CD8-positive, alpha-beta memory T cell (primary cell): ENCODE data around the gene TMPRSS9. TPM values are rescaled to one million over a fixed set of nuclear protein-coding genes. Genes with fewer than 3 reads are reported as not detected.

Experiments
- CTCF ChIA-PET: fragments of 350-600 bp; sonication (Branson Sonifier 250); formaldehyde crosslinking; loops from one replicate; lab custom pipeline; 2021; ENCODE audit warnings: antibody characterized with exemption; lab: Charles Lee
- POLR2A ChIA-PET: fragments of 350-600 bp; sonication (Branson Sonifier 250); formaldehyde crosslinking; loops from one replicate; lab custom pipeline; 2021; ENCODE audit warnings: antibody characterized with exemption; lab: Charles Lee
- DNase-seq, 5 donors: peaks; one replicate each; pipeline versions ENCODE4 v3.0.0 to v3.0.0-alpha.2; 2020 to 2022; ENCODE audit warnings: mixed read lengths in 1 of 5
- H3K27ac ChIP-seq: one replicate; pipeline ENCODE4 v1.7.0; 2013; ENCODE audit warnings: low read depth, mild to moderate bottlenecking, low read length, moderate library complexity
- H3K27me3 ChIP-seq: 2 replicates; pipeline ENCODE4 v1.7.0; 2013; ENCODE audit warnings: low read length, mild to moderate bottlenecking; ENCODE audit not compliant: insufficient read depth, poor library complexity, severe bottlenecking
- H3K36me3 ChIP-seq: 2 replicates; pipeline ENCODE4 v1.7.0; 2013; ENCODE audit warnings: mild to moderate bottlenecking, low read length, moderate library complexity; ENCODE audit not compliant: insufficient read depth
- H3K4me1 ChIP-seq: 2 replicates; pipeline ENCODE4 v1.7.0; 2013; ENCODE audit warnings: mild to moderate bottlenecking, low read length, moderate library complexity; ENCODE audit not compliant: insufficient read depth
- H3K4me3 ChIP-seq: 2 replicates; pipeline ENCODE4 v1.7.0; 2013; ENCODE audit warnings: mild to moderate bottlenecking, low read length
- H3K9me3 ChIP-seq: 2 replicates; pipeline ENCODE4 v1.7.0; 2013; ENCODE audit warnings: mild to moderate bottlenecking, low read length
- H3K27ac Mint-ChIP-seq, 8 donors: one replicate each; pipeline ENCODE4 v1.8.0; 2020 to 2021; ENCODE audit warnings: mixed read lengths in 8 of 8, mild to moderate bottlenecking in 6 of 8, inconsistent platforms in 3 of 8, moderate library complexity in 3 of 8
- H3K27me3 Mint-ChIP-seq, 2 donors: one replicate each; pipeline ENCODE4 v1.8.0; 2020 to 2021; ENCODE audit warnings: mixed read lengths in 2 of 2, mild to moderate bottlenecking in 1 of 2, moderate library complexity in 1 of 2
- H3K36me3 Mint-ChIP-seq, 3 donors: one replicate each; pipeline ENCODE4 v1.8.0; 2020 to 2021; ENCODE audit warnings: mixed read lengths in 3 of 3, inconsistent platforms in 1 of 3, mild to moderate bottlenecking in 1 of 3
- H3K4me1 Mint-ChIP-seq, 3 donors: one replicate each; pipeline ENCODE4 v1.8.0; 2020 to 2021; ENCODE audit warnings: mixed read lengths in 3 of 3, inconsistent platforms in 1 of 3, mild to moderate bottlenecking in 1 of 3
- H3K4me3 Mint-ChIP-seq, 7 donors: one replicate each; pipeline ENCODE4 v1.8.0; 2020 to 2021; ENCODE audit warnings: mixed read lengths in 7 of 7, mild to moderate bottlenecking in 6 of 7, moderate library complexity in 4 of 7, inconsistent platforms in 2 of 7
- H3K9me3 Mint-ChIP-seq, 5 donors: one replicate each; pipeline ENCODE4 v1.8.0; 2020 to 2022; ENCODE audit warnings: mixed read lengths in 5 of 5, mild to moderate bottlenecking in 3 of 5, moderate library complexity in 2 of 5, inconsistent platforms in 1 of 5
- polyA plus RNA-seq: library from polyadenylated mRNA; unstranded; fragments of 300-500 nt; fragmentation: Illumina TruSeq; gene quantifications from one replicate; pipeline ENCODE4 v1.2.3, GENCODE V29; 2021
- total RNA-seq, 2 experiments: library from RNA; stranded (reverse); gene quantifications; one replicate each; pipeline ENCODE4 v1.2.3, GENCODE V29; 2021

TMPRSS9 gene
- total and polyA plus RNA-seq, 3 experiments from 2014 or later, result not detected

- no peak overlapping the region for H3K4me3 ChIP-seq
- ChIA-PET CTCF (no interaction called here), POLR2A (interaction anchor here (0.7 kb wide), 1 partner anchor 41 kb away, joined by 5 read pairs; no protein-coding TSS in a partner anchor)
- Mint-ChIP-seq H3K4me1 (peaks cover 37 to 63% (median 39%) of the 10 kb centered on the region in 3 donors), H3K9me3 (no peaks in the 10 kb centered on the region), H3K4me3 (peak overlapping the region; percentile 20 to 85 (median 68)), H3K27me3 (peaks cover 0 to 2% of the 10 kb centered on the region in 2 donors), H3K36me3 (peaks cover 3 to 30% (median 4%) of the 10 kb centered on the region in 3 donors), H3K27ac (peak overlapping the region in 3 of 8 donors; percentile 29 to 93 (median 83))
- no peaks in the 10 kb centered on the region for H3K9me3 ChIP-seq
- peaks cover 48% of the 10 kb centered on the region for H3K4me1 ChIP-seq
- H3K27me3 ChIP-seq, result no peaks in the 10 kb centered on the region
- peak in 1 of 5 donors; percentile 42 for DNase-seq
- H3K27ac ChIP-seq, result no peak overlapping the region
- H3K36me3 ChIP-seq, result no peaks in the 10 kb centered on the region
Measured at GRCh38 chr19:2330255-2330631, 29.8 kb upstream of the TMPRSS9 start.

DNA sequence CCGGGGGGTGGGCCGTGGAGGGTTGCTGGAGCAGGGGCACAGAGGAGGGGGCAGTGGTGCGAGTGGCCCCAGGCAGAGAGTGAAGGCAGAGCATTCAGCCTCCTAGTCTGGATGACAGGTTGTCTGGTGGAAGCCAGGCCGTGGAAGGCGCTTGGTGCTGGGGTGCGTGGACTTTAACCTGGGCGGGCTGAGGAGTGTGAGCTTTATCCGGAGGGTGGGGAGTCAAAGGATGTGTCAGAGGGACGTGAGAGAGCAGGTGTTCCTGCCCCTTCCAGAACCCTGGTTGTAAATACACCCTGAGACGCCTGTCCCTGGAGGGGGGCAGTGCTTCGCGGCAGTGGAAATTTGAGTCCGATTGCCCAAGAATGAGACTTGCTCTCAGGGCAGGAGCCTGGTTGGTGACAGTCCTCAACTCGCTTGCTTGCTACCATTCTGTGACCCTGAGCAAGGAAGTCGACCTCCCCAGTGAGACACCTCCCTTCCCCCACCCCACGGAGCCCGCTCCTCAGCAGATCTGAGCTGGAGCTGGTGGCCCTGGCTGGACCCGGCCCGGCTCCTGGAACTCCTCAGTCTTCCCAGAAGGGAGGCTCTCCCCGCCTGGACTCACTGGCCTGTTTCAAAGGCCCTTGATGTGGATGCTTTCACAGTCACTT, 29.3 kb upstream of the TMPRSS9 start:
- Histone ChIP-seq H3K9me3 (no peaks in the 10 kb centered on the region), H3K27ac (peak overlapping the region; percentile 27), H3K27me3 (no peaks in the 10 kb centered on the region), H3K4me1 (peaks cover 48% of the 10 kb centered on the region), H3K4me3 (no peak overlapping the region), H3K36me3 (no peaks in the 10 kb centered on the region)
- Mint-ChIP-seq H3K9me3 (no peaks in the 10 kb centered on the region), H3K27me3 (peaks cover 0 to 2% of the 10 kb centered on the region in 2 donors), H3K4me1 (peaks cover 36 to 59% (median 36%) of the 10 kb centered on the region in 3 donors), H3K4me3 (peak overlapping the region in 6 of 7 donors; percentile 20 to 85 (median 72)), H3K36me3 (peaks cover 3 to 27% (median 4%) of the 10 kb centered on the region in 3 donors), H3K27ac (peak overlapping the region in 3 of 8 donors; percentile 42 to 93 (median 52))
- DNase-seq, result no peak
- CTCF ChIA-PET, result no interaction called here
- POLR2A ChIA-PET, result interaction anchor here (0.7 kb wide), 1 partner anchor 41 kb away, joined by 5 read pairs; no protein-coding TSS in a partner anchor

DNA sequence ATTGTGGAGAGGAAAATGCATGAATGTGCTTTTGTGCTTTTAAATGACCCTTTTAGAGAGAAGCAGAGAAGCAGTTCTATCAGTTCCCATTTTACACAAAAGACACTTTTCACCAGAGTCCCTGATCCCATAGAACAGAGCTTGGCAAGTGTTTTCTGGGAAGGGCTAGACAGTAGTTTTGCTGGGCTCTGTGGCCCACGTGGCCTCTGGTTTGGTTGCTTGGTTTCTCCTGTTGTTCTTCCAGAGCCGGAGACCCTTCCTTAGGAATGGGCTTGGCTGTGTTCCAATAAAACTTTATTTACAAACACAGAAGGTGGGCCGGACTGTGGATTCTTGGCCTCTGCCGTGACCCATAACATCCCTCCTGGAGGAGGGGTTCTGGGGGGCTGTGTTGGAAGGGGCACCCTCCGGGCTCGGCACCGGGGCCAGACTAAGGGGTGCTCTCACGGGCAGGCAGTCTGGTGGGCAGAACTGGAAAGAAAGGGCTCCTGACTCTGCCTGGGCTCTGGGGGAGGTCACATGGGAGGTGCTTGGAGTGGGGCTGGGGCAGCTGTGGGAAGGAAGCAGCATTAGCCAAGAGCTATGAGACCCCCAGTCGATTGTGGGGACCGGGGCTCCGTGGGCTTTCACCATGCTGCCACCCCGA, 28.3 kb upstream of the TMPRSS9 start:
- ChIA-PET CTCF (no interaction called here), POLR2A (no interaction called here)
- H3K4me1 Mint-ChIP-seq, result peaks cover 34 to 58% (median 35%) of the 10 kb centered on the region in 3 donors
- peaks cover 0 to 25% (median 3%) of the 10 kb centered on the region in 3 donors for H3K36me3 Mint-ChIP-seq
- Histone ChIP-seq H3K36me3 (no peaks in the 10 kb centered on the region), H3K27ac (no peak overlapping the region), H3K27me3 (no peaks in the 10 kb centered on the region), H3K9me3 (no peaks in the 10 kb centered on the region), H3K4me1 (peaks cover 46% of the 10 kb centered on the region), H3K4me3 (no peak overlapping the region)
- peak overlapping the region in 1 of 8 donors; percentile 85 for H3K27ac Mint-ChIP-seq
- H3K9me3 Mint-ChIP-seq, result no peaks in the 10 kb centered on the region
- H3K4me3 Mint-ChIP-seq, result peak overlapping the region in 1 of 7 donors; percentile 76
- peaks cover 0 to 2% of the 10 kb centered on the region in 2 donors for H3K27me3 Mint-ChIP-seq
- no peak for DNase-seq

GRCh38 chr19:2332341-2333026, 27.6 kb upstream of the TMPRSS9 start:
- Mint-ChIP-seq H3K9me3 (no peaks in the 10 kb centered on the region), H3K4me1 (peaks cover 26 to 50% (median 28%) of the 10 kb centered on the region in 3 donors), H3K27me3 (peaks cover 0 to 2% of the 10 kb centered on the region in 2 donors), H3K4me3 (peak overlapping the region in 3 of 7 donors; percentile 5 to 75 (median 44)), H3K27ac (peak overlapping the region in 5 of 8 donors; percentile 37 to 85 (median 77)), H3K36me3 (peaks cover 0 to 21% (median 3%) of the 10 kb centered on the region in 3 donors)
- CTCF ChIA-PET, result no interaction called here
- no peaks in the 10 kb centered on the region for H3K9me3 ChIP-seq
- H3K4me3 ChIP-seq, result no peak overlapping the region
- H3K27ac ChIP-seq, result no peak overlapping the region
- peak in 3 of 5 donors; percentile 38 to 88 (median 44) for DNase-seq
- no peaks in the 10 kb centered on the region for H3K27me3 ChIP-seq
- POLR2A ChIA-PET, result no interaction called here
- H3K36me3 ChIP-seq, result no peaks in the 10 kb centered on the region
- H3K4me1 ChIP-seq, result peaks cover 39% of the 10 kb centered on the region

GRCh38 chr19:2333027-2333806, 26.8 kb upstream of the TMPRSS9 start:
- ChIA-PET CTCF (no interaction called here), POLR2A (no interaction called here)
- Mint-ChIP-seq H3K27me3 (peaks cover 0 to 2% of the 10 kb centered on the region in 2 donors), H3K27ac (peak overlapping the region in 1 of 8 donors; percentile 89), H3K9me3 (no peaks in the 10 kb centered on the region), H3K4me3 (no peak overlapping the region), H3K4me1 (peaks cover 21 to 45% (median 23%) of the 10 kb centered on the region in 3 donors), H3K36me3 (peaks cover 0 to 17% (median 2%) of the 10 kb centered on the region in 3 donors)
- Histone ChIP-seq H3K4me1 (peaks cover 33% of the 10 kb centered on the region), H3K27ac (no peak overlapping the region), H3K27me3 (no peaks in the 10 kb centered on the region), H3K9me3 (no peaks in the 10 kb centered on the region), H3K36me3 (no peaks in the 10 kb centered on the region), H3K4me3 (no peak overlapping the region)
- peak in 1 of 5 donors; percentile 45 for DNase-seq

GRCh38 chr19:2333807-2334211, 26.3 kb upstream of the TMPRSS9 start:
- H3K36me3 Mint-ChIP-seq, result peaks cover 0 to 17% (median 0%) of the 10 kb centered on the region in 3 donors
- Histone ChIP-seq H3K27ac (no peak overlapping the region), H3K9me3 (no peaks in the 10 kb centered on the region), H3K4me3 (no peak overlapping the region), H3K4me1 (peaks cover 33% of the 10 kb centered on the region), H3K36me3 (no peaks in the 10 kb centered on the region), H3K27me3 (no peaks in the 10 kb centered on the region)
- peak overlapping the region in 1 of 8 donors; percentile 89 for H3K27ac Mint-ChIP-seq
- no peak for DNase-seq
- H3K4me3 Mint-ChIP-seq, result no peak overlapping the region
- H3K4me1 Mint-ChIP-seq, result peaks cover 18 to 42% (median 21%) of the 10 kb centered on the region in 3 donors
- CTCF ChIA-PET, result no interaction called here
- peaks cover 0 to 2% of the 10 kb centered on the region in 2 donors for H3K27me3 Mint-ChIP-seq
- no peaks in the 10 kb centered on the region for H3K9me3 Mint-ChIP-seq
- POLR2A ChIA-PET, result no interaction called here

DNA sequence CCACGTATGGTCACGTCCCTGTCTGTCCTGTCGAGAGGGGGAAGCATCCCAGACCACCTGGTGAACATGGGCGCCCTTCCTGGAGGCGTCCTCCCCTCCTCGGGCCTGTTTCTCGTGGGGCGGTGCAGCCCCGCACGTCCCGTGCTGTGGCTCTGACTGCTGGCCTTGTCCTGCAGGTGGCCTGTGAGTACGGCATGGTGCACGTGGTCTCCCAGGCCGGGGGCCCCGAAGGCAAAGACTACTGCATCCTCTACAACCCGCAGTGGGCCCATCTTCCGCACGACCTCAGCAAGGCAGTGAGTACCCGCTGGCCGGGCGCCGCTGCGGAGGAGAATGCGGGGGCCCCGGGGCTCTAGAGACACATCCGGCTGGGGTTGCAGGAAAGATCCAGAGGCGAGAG, 25.6 kb upstream of the TMPRSS9 start:
- ChIA-PET CTCF (no interaction called here), POLR2A (no interaction called here)
- Histone ChIP-seq H3K27ac (no peak overlapping the region), H3K9me3 (no peaks in the 10 kb centered on the region), H3K36me3 (no peaks in the 10 kb centered on the region), H3K4me1 (peaks cover 28% of the 10 kb centered on the region), H3K27me3 (no peaks in the 10 kb centered on the region), H3K4me3 (no peak overlapping the region)
- Mint-ChIP-seq H3K9me3 (no peaks in the 10 kb centered on the region), H3K27me3 (peaks cover 0 to 2% of the 10 kb centered on the region in 2 donors), H3K4me1 (peaks cover 14 to 37% (median 17%) of the 10 kb centered on the region in 3 donors), H3K36me3 (peaks cover 0 to 17% (median 0%) of the 10 kb centered on the region in 3 donors), H3K27ac (peak overlapping the region in 1 of 8 donors; percentile 26), H3K4me3 (no peak overlapping the region)
- DNase-seq, result no peak
